Neuronal stem cell (in vitro differentiated cells): ENCODE results near the gene GLOD4.

Experiments
- DNase-seq: peaks from one replicate; pipeline ENCODE4 v3.0.0-alpha.2; 2013; ENCODE audit warnings: low spot score
- H2AFZ ChIP-seq: one replicate; pipeline ENCODE4 v1.6.1; 2013; ENCODE audit warnings: mild to moderate bottlenecking, low read length, inconsistent platforms
- H2AK5ac ChIP-seq: 2 replicates; pipeline ENCODE4 v1.6.1; 2013; ENCODE audit warnings: low read depth, mild to moderate bottlenecking, inconsistent platforms, low read length, moderate library complexity, mixed read lengths
- H2BK120ac ChIP-seq: 2 replicates; pipeline ENCODE4 v1.6.1; 2013; ENCODE audit warnings: low read depth, mild to moderate bottlenecking, inconsistent platforms, low read length, moderate library complexity, mixed read lengths
- H2BK12ac ChIP-seq: one replicate; pipeline ENCODE4 v1.6.1; 2013; ENCODE audit warnings: low read length, inconsistent platforms
- H2BK15ac ChIP-seq: 2 replicates; pipeline ENCODE4 v1.6.1; 2013; ENCODE audit warnings: mild to moderate bottlenecking, low read length, inconsistent platforms, mixed read lengths
- H2BK5ac ChIP-seq: one replicate; pipeline ENCODE4 v1.6.1; 2013; ENCODE audit warnings: inconsistent platforms, mild to moderate bottlenecking, low read length, moderate library complexity
- H3K14ac ChIP-seq: one replicate; pipeline ENCODE4 v1.6.1; 2013; ENCODE audit warnings: low read length, inconsistent platforms
- H3K18ac ChIP-seq: 2 replicates; pipeline ENCODE4 v1.6.1; 2013; ENCODE audit warnings: low read length, inconsistent platforms
- H3K23ac ChIP-seq: 2 replicates; pipeline ENCODE4 v1.6.1; 2013; ENCODE audit warnings: low read depth, mild to moderate bottlenecking, mixed read lengths, low read length, inconsistent platforms; ENCODE audit not compliant: poor library complexity
- H3K27ac ChIP-seq: replicated peaks from 3 replicates; pipeline ENCODE4 v1.5.1; 2013; ENCODE audit warnings: low read length, inconsistent platforms
- H3K27me3 ChIP-seq, 3 experiments: 2 replicates each; pipeline ENCODE4 v1.6.1; 2013; ENCODE audit warnings: low read length in 3 of 3, mild to moderate bottlenecking in 2 of 3, inconsistent platforms in 1 of 3, low read depth in 1 of 3, mixed read lengths in 1 of 3, moderate library complexity in 1 of 3; ENCODE audit not compliant: control insufficient read depth in 3 of 3, insufficient read depth in 3 of 3
- H3K36me3 ChIP-seq, 2 donors: replicated peaks in 1 of 2; 2 replicates each; pipeline ENCODE4 v1.6.1; 2013; ENCODE audit warnings: low read length in 2 of 2; ENCODE audit not compliant: control insufficient read depth in 2 of 2, insufficient read depth in 2 of 2
- H3K4ac ChIP-seq: 2 replicates; pipeline ENCODE4 v1.6.1; 2013; ENCODE audit warnings: inconsistent platforms, mild to moderate bottlenecking, low read length, moderate library complexity
- H3K4me1 ChIP-seq, 2 donors: 1 replicate in 1 of 2; 2 replicates in 1 of 2; pipeline ENCODE4 v1.6.1; 2013; ENCODE audit warnings: low read length in 2 of 2, low read depth in 1 of 2; ENCODE audit not compliant: control insufficient read depth in 2 of 2, insufficient read depth in 1 of 2
- H3K4me2 ChIP-seq: one replicate; pipeline ENCODE4 v1.6.1; 2013; ENCODE audit warnings: mild to moderate bottlenecking, low read length, inconsistent platforms; ENCODE audit not compliant: insufficient read depth, poor library complexity, severe bottlenecking
- H3K4me3 ChIP-seq, 2 donors: 2 replicates each; pipeline ENCODE4 v1.5.1; 2013; ENCODE audit warnings: low read length in 2 of 2, mild to moderate bottlenecking in 2 of 2, inconsistent platforms in 1 of 2, moderate library complexity in 1 of 2
- H3K79me1 ChIP-seq: one replicate; pipeline ENCODE4 v1.6.1; 2013; ENCODE audit warnings: low read depth, mild to moderate bottlenecking, inconsistent platforms, low read length, moderate library complexity
- H3K9ac ChIP-seq: one replicate; pipeline ENCODE4 v1.6.1; 2013; ENCODE audit warnings: mild to moderate bottlenecking, low read depth, low read length, inconsistent platforms; ENCODE audit not compliant: poor library complexity
- H3K9me3 ChIP-seq, 2 donors: replicated peaks in 1 of 2; 2 replicates each; pipeline versions ENCODE3 to v1.6.1; 2013; ENCODE audit warnings: low read length in 2 of 2, mild to moderate bottlenecking in 2 of 2, inconsistent platforms in 1 of 2, low read depth in 1 of 2, mixed read lengths in 1 of 2, moderate library complexity in 1 of 2; ENCODE audit not compliant: control insufficient read depth in 2 of 2, insufficient read depth in 1 of 2
- H4K8ac ChIP-seq: one replicate; pipeline ENCODE4 v1.6.1; 2013; ENCODE audit warnings: low read depth, mild to moderate bottlenecking, inconsistent platforms, low read length, moderate library complexity
- H4K91ac ChIP-seq: one replicate; pipeline ENCODE4 v1.6.1; 2013; ENCODE audit warnings: low read length, low read depth, mild to moderate bottlenecking, inconsistent platforms; ENCODE audit not compliant: poor library complexity
- WGBS, 2 donors: extraction: QIAGEN DNeasy Blood & Tissue Kit; methylation state at CpG; one replicate each; pipeline ENCODE4 v1.1.7; 2013; ENCODE audit warnings: missing lambda C conversion rate in 2 of 2, mixed read lengths in 1 of 2; ENCODE audit not compliant: insufficient read length in 2 of 2, insufficient replicate concordance in 1 of 2; ENCODE audit errors: extremely low coverage in 2 of 2; 5-methylcytosine and 5-hydroxymethylcytosine counted together

GLOD4 gene

DNA sequence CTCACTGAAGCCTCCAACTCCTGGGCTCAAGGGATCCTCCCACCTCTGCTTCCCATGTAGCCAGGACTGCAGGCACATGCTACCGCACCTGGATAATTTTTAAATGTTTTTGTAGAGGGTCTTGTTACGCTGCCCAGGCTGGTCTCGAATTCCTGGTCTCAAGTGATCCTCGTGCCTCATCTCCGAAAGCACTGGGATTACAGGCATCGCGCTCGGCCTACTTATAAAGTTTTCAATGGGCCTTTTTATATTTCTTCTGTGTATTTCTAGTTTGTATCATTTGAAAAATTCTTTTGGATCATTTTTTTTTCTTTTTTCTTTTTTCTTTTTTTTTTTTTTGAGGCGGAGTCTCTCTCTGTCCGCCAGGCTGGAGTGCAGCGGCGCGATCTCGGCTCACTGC lies 57.0 kb downstream of the GLOD4 start:
- Histone ChIP-seq H3K27ac (no peak overlapping the region), H3K27me3 (no peaks in the 10 kb centered on the region), H3K4me3 (no peak overlapping the region), H3K4me2 (no peak overlapping the region), H2BK5ac (no peak overlapping the region), H3K9ac (no peak overlapping the region), H3K14ac (no peak overlapping the region), H2BK12ac (no peak overlapping the region), H3K79me1 (peaks cover 2% of the 10 kb centered on the region), H3K36me3 (peaks cover 3 to 10% of the 10 kb centered on the region in 2 donors), H2BK15ac (no peak overlapping the region), H2BK120ac (no peak overlapping the region), H3K4ac (no peak overlapping the region), H3K18ac (no peak overlapping the region), H4K91ac (no peak overlapping the region), H4K8ac (no peak overlapping the region), H2AFZ (no peak overlapping the region), H2AK5ac (no peak overlapping the region), H3K23ac (no peak overlapping the region), H3K9me3 (no peaks in the 10 kb centered on the region), H3K4me1 (peaks cover 0 to 7% of the 10 kb centered on the region in 2 donors)
- whole genome bisulfite sequencing, 2 donors, result no CpG with 5 or more reads among the region's 14 CpGs
- DNase-seq, result no peak

DNA sequence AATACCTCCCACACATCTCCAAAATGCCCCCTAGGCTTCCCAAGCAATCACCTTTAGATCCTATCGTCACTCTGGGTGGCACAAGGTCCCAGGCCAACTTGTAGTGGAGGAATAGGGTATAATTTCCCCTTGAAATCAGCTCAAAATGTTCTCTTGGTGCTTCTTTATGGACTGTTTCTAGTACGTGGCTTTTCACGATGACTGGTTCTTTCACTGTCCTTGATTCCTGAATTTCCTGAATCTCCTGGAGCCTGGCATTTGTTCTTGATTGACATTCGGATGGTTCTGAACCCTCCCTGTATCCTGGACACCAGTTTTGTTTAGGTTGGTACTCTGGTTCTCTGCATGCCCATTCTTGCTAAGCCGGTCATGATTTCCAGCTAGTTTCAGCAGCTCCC lies 60.5 kb downstream of the GLOD4 start:
- H3K9ac ChIP-seq, result no peak overlapping the region
- no peak overlapping the region for H3K18ac ChIP-seq
- no peaks in the 10 kb centered on the region for H3K27me3 ChIP-seq
- peaks cover 0 to 3% of the 10 kb centered on the region in 2 donors for H3K4me1 ChIP-seq
- no peak overlapping the region for H2AFZ ChIP-seq
- H3K36me3 ChIP-seq, result peaks cover 6 to 14% of the 10 kb centered on the region in 2 donors
- H3K23ac ChIP-seq, result no peak overlapping the region
- no peak overlapping the region for H3K14ac ChIP-seq
- no peak overlapping the region for H2AK5ac ChIP-seq
- no peak overlapping the region for H3K27ac ChIP-seq
- H2BK5ac ChIP-seq, result no peak overlapping the region
- H3K4me2 ChIP-seq, result no peak overlapping the region
- H4K8ac ChIP-seq, result no peak overlapping the region
- H2BK12ac ChIP-seq, result no peak overlapping the region
- no peak for DNase-seq
- no peaks in the 10 kb centered on the region for H3K9me3 ChIP-seq
- no peak overlapping the region for H3K4ac ChIP-seq
- H3K4me3 ChIP-seq, result no peak overlapping the region
- no peak overlapping the region for H4K91ac ChIP-seq
- peaks cover 2% of the 10 kb centered on the region for H3K79me1 ChIP-seq
- no CpG with 5 or more reads among the region's 5 CpGs for WGBS, 2 donors
- no peak overlapping the region for H2BK15ac ChIP-seq
- no peak overlapping the region for H2BK120ac ChIP-seq

DNA sequence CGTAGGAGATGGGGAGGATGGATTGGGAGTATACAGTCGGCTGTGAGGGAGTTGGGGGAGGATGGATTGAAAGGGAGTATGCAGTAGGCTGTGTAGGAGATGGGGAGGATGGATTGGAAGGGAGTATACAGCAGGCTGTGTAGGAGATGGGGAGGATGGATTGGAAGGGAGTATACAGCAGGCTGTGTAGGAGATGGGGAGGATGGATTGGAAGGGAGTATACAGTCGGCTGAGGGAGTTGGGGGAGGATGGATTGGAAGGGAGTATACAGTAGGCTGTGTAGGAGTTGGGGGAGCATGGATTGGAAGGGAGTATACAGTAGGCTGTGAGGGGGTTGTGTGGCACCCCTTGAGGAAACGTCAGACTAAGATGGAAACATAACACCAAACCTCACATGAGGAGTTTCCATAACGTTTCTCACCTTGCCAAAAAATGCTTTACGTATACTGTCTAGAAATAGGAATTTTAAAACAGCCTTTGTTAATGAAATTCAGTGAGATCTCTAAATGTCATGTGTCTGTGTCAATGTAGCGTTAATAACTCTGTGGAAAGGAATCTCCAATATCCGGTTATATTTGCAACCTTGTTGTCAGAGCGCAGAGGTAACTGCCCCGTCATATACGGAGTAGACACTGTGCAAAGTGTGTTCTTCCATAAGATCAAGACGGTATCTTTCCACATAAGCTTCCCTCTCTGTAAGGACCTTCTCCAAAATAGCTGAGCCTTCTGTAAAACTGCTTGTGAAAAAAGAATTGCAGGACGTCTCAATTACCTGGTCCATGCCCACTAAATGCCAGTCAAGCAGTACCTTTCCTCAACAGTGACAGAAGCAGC lies 61.2 kb downstream of the GLOD4 start:
- Histone ChIP-seq H3K14ac (no peak overlapping the region), H3K9me3 (no peaks in the 10 kb centered on the region), H2BK12ac (no peak overlapping the region), H3K23ac (peak overlapping the region; percentile 43), H3K4ac (no peak overlapping the region), H4K91ac (no peak overlapping the region), H3K18ac (no peak overlapping the region), H2AK5ac (no peak overlapping the region), H3K4me2 (no peak overlapping the region), H3K27ac (no peak overlapping the region), H2AFZ (no peak overlapping the region), H3K9ac (no peak overlapping the region), H3K4me1 (peaks cover 0 to 2% of the 10 kb centered on the region in 2 donors), H2BK120ac (no peak overlapping the region), H3K36me3 (peaks cover 6 to 14% of the 10 kb centered on the region in 2 donors), H2BK5ac (no peak overlapping the region), H3K4me3 (no peak overlapping the region), H3K79me1 (peaks cover 2% of the 10 kb centered on the region), H3K27me3 (no peaks in the 10 kb centered on the region), H4K8ac (no peak overlapping the region), H2BK15ac (no peak overlapping the region)
- no peak for DNase-seq
- 100% methylated on average over 2 of the region's 13 CpGs; no CpG with 5 or more reads in 1 of the 2 donors for WGBS, 2 donors

DNA sequence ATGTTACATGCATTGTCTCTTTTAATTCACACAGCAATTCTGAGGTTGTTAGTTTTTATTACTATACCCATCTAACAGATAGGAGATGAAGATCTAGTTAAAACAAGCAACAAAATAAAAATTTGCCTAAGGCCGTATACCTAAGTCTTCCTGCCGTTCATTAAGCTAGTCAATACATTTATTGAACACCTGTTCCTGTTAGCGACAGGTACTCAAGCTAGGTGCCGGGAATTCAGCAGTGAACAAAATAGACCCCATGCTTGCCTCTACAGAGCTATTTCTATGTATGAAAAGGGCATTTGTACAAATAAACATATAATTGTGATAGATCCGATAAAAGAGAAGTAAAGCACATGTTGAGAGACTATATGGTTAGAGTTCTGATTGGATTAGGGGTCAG lies 64.0 kb downstream of the GLOD4 start:
- H3K27ac ChIP-seq, result no peak overlapping the region
- H2AK5ac ChIP-seq, result no peak overlapping the region
- H3K4me1 ChIP-seq, result peaks cover 0 to 3% of the 10 kb centered on the region in 2 donors
- H3K4me3 ChIP-seq, result no peak overlapping the region
- H2BK120ac ChIP-seq, result no peak overlapping the region
- H3K4me2 ChIP-seq, result no peak overlapping the region
- no peak overlapping the region for H3K23ac ChIP-seq
- H3K9ac ChIP-seq, result no peak overlapping the region
- H2BK12ac ChIP-seq, result no peak overlapping the region
- peaks cover 8% of the 10 kb centered on the region for H3K79me1 ChIP-seq
- no peak for DNase-seq
- H2BK15ac ChIP-seq, result no peak overlapping the region
- no peak overlapping the region for H4K8ac ChIP-seq
- no peak overlapping the region for H3K18ac ChIP-seq
- no peak overlapping the region for H2AFZ ChIP-seq
- H3K36me3 ChIP-seq, result peaks cover 6 to 14% of the 10 kb centered on the region in 2 donors
- H4K91ac ChIP-seq, result no peak overlapping the region
- no peaks in the 10 kb centered on the region for H3K27me3 ChIP-seq
- no peaks in the 10 kb centered on the region for H3K9me3 ChIP-seq
- no CpG with 5 or more reads among the region's 5 CpGs for WGBS, 2 donors
- no peak overlapping the region for H3K4ac ChIP-seq
- no peak overlapping the region for H2BK5ac ChIP-seq
- no peak overlapping the region for H3K14ac ChIP-seq
